Stimulated activated CD8-positive, alpha-beta memory T cell treated with anti-CD3 and anti-CD28 coated beads, Interleukin-7, amount 100 ng/mL, for 48 hours (primary cell): ENCODE data around the gene SERPINA10.

Experiments
- DNase-seq, 2 donors: peaks; one replicate each; pipeline ENCODE4 v3.0.0-alpha.2; 2020; ENCODE audit warnings: low read depth in 1 of 2; ENCODE audit errors: extremely low read depth in 1 of 2

Gene SERPINA10

GRCh38 chr14:94292872-94293577 is at the start of gene SERPINA10:
SERPINA10 (minus strand) TSS chr14:94293268; CDS start chr14:94290593, 2,675 bp downstream.
- no peak for DNase-seq

GRCh38 chr14:94342334-94342934 is 49.4 kb upstream of the SERPINA10 start:
- peak in 1 of 2 donors; percentile 42 for DNase-seq

- DNase-seq: no peak
Observed at GRCh38 chr14:94341656-94342333, 48.7 kb upstream of the SERPINA10 start.

- no peak for DNase-seq
Observed at GRCh38 chr14:94340533-94340932, 47.5 kb upstream of the SERPINA10 start.

- no peak for DNase-seq
Observed at GRCh38 chr14:94338023-94338422, 45.0 kb upstream of the SERPINA10 start.

- no peak for DNase-seq
Observed at GRCh38 chr14:94337274-94337673, 44.2 kb upstream of the SERPINA10 start.

GRCh38 chr14:94334872-94335271 is 41.8 kb upstream of the SERPINA10 start:
- no peak for DNase-seq

- no peak for DNase-seq
Observed at GRCh38 chr14:94332587-94332986, 39.5 kb upstream of the SERPINA10 start.

- no peak for DNase-seq
Observed at GRCh38 chr14:94332063-94332583, 39.1 kb upstream of the SERPINA10 start.

GRCh38 chr14:94331462-94331861 is 38.4 kb upstream of the SERPINA10 start:
- DNase-seq: no peak

- no peak for DNase-seq
Observed at GRCh38 chr14:94330857-94331256, 37.8 kb upstream of the SERPINA10 start.

GRCh38 chr14:94330432-94330831 is 37.4 kb upstream of the SERPINA10 start:
- DNase-seq: no peak

GRCh38 chr14:94329857-94330256 is 36.8 kb upstream of the SERPINA10 start:
- DNase-seq: no peak

GRCh38 chr14:94328196-94328595 is 35.1 kb upstream of the SERPINA10 start:
- DNase-seq: no peak

GRCh38 chr14:94322648-94323570 is 29.8 kb upstream of the SERPINA10 start, which contains the start of gene SERPINA6:
SERPINA6 (minus strand) TSS chr14:94323336; CDS start chr14:94314648, 8,688 bp downstream.
- no peak for DNase-seq

- DNase-seq: no peak
Observed at GRCh38 chr14:94321421-94322271, 28.6 kb upstream of the SERPINA10 start.

- no peak for DNase-seq
Observed at GRCh38 chr14:94320243-94320642, 27.2 kb upstream of the SERPINA10 start.

GRCh38 chr14:94317259-94317658 is 24.2 kb upstream of the SERPINA10 start:
- DNase-seq: no peak

GRCh38 chr14:94316692-94317091 is 23.6 kb upstream of the SERPINA10 start:
- no peak for DNase-seq

- DNase-seq: no peak
Observed at GRCh38 chr14:94314890-94315289, 21.8 kb upstream of the SERPINA10 start.
